Calu3 (cell line): Measurements from ENCODE around the gene CWH43. TPM values are rescaled to one million over a fixed set of nuclear protein-coding genes. Genes with fewer than 3 reads are reported as not detected.
A peak's percentile ranks its signal among the peaks of the same experiment; 100 is the strongest.

Experiments used
- Bru-seq: library from RNA; stranded (reverse); fragments of 400-500 nt; gene quantifications from one replicate; lab custom pipeline; 2021; lab: Mats Ljungman, UMichigan
- BruChase-seq, 2 experiments: library from RNA; stranded (reverse); fragments of 400-500 nt; gene quantifications; one replicate each; lab custom pipeline; 2021; lab: Mats Ljungman, UMichigan
- BruUV-seq: library from RNA; stranded (reverse); fragments of 400-500 nt; replicated peaks from 2 replicates; lab custom pipeline; 2021; lab: Mats Ljungman, UMichigan
- CTCF ChIA-PET: fragments of 300-600 bp; sonication (Branson Sonifier 250); formaldehyde crosslinking; loops from one replicate; lab custom pipeline; 2022; ENCODE audit warnings: antibody characterized with exemption; lab: Charles Lee
- DNase-seq: peaks from one replicate; pipeline ENCODE4 v3.0.0; 2022
- H3K27ac Mint-ChIP-seq: one replicate; pipeline ENCODE4 v1.8.0; 2022; ENCODE audit warnings: mixed read lengths; ENCODE audit not compliant: unreplicated experiment
- H3K27me3 Mint-ChIP-seq: one replicate; pipeline ENCODE4 v1.8.0; 2022; ENCODE audit warnings: mixed read lengths; ENCODE audit not compliant: unreplicated experiment
- H3K36me3 Mint-ChIP-seq: one replicate; pipeline ENCODE4 v1.8.0; 2022; ENCODE audit warnings: mild to moderate bottlenecking, moderate library complexity, mixed read lengths; ENCODE audit not compliant: insufficient read depth, unreplicated experiment
- H3K4me1 Mint-ChIP-seq: one replicate; pipeline ENCODE4 v1.8.0; 2022; ENCODE audit warnings: mild to moderate bottlenecking, low read depth, mixed read lengths; ENCODE audit not compliant: unreplicated experiment
- H3K4me3 Mint-ChIP-seq: one replicate; pipeline ENCODE4 v1.8.0; 2022; ENCODE audit warnings: mild to moderate bottlenecking, low read depth, moderate library complexity, mixed read lengths; ENCODE audit not compliant: unreplicated experiment
- H3K9me3 Mint-ChIP-seq: one replicate; pipeline ENCODE4 v1.8.0; 2022; ENCODE audit warnings: low read depth, mixed read lengths; ENCODE audit not compliant: unreplicated experiment
- intact Hi-C: fragments of 100-400 bp; cut with micrococcal nuclease; formaldehyde crosslinking; loops from one replicate; pipeline ENCODE4 v1.10.0; 2022; ENCODE audit not compliant: unreplicated experiment
- long read RNA-seq: library from polyadenylated mRNA; stranded (forward); transcript quantifications from one replicate; pipeline ENCODE4 v2.0.0, GENCODE V29; 2022
- total RNA-seq: library from RNA; stranded (reverse); gene quantifications from 2 replicates; pipeline ENCODE4 v1.2.3, GENCODE V29; 2022
- TF ChIP-seq, protein P1 (sequence below): fragments of 200-600 bp; IDR thresholded peaks from one replicate; pipeline ENCODE4 v1.8.0; 2022; ENCODE audit warnings: antibody characterized with exemption; ENCODE audit not compliant: unreplicated experiment

The CWH43 gene
- total RNA-seq (not detected in 2 replicates), Bru-seq, nascent RNA (not detected), BruChase-seq, experiment 1, labeled RNA remaining after a 6-hour chase (percentile 1 among the genes with signal in this experiment), BruChase-seq, experiment 2, labeled RNA remaining after a 2-hour chase (percentile 3 among the genes with signal in this experiment)
- long read RNA-seq = 0 reads

GRCh38 chr4:48985976-48986653 is at the start of gene CWH43:
CWH43 (plus strand) TSS chr4:48986275; CDS start chr4:48986430, 155 bp downstream.
- Mint-ChIP-seq H3K9me3 (no peaks in the 10 kb centered on the region), H3K4me1 (peaks cover 5% of the 10 kb centered on the region), H3K36me3 (no peaks in the 10 kb centered on the region), H3K27ac (no peak within 1 kb of the TSS), H3K4me3 (no peak within 1 kb of the TSS), H3K27me3 (peaks cover 10% of the 10 kb centered on the region)
- BruUV-seq = no TSS peak
- no peak for DNase-seq
- TF ChIP-seq, protein P1, sequence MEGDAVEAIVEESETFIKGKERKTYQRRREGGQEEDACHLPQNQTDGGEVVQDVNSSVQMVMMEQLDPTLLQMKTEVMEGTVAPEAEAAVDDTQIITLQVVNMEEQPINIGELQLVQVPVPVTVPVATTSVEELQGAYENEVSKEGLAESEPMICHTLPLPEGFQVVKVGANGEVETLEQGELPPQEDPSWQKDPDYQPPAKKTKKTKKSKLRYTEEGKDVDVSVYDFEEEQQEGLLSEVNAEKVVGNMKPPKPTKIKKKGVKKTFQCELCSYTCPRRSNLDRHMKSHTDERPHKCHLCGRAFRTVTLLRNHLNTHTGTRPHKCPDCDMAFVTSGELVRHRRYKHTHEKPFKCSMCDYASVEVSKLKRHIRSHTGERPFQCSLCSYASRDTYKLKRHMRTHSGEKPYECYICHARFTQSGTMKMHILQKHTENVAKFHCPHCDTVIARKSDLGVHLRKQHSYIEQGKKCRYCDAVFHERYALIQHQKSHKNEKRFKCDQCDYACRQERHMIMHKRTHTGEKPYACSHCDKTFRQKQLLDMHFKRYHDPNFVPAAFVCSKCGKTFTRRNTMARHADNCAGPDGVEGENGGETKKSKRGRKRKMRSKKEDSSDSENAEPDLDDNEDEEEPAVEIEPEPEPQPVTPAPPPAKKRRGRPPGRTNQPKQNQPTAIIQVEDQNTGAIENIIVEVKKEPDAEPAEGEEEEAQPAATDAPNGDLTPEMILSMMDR = no peak
- intact Hi-C loops = no loop called here
- CTCF ChIA-PET = no interaction called here

DNA sequence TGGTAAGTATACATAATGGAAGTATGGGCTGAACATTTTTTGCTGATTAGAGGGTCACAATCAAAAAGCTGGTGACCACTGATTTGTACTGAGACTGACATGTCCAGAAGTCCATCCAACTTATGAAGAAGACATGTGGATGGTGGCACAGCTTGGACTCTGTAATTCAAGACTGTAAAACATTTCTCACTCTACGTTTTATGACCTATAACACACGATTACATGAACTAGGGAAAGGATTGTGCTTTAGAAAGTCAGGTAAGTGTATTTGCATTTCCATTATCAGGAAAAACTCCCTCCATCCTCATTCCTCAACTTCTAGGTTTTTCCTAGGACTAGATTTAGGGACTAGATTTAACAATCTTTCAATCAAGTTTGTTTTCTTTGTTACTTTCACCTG is 49.0 kb upstream of the CWH43 start:
- CTCF ChIA-PET = no interaction called here
- no TSS peak for BruUV-seq
- Mint-ChIP-seq H3K4me3 (no peak overlapping the region), H3K4me1 (peaks cover 8% of the 10 kb centered on the region), H3K9me3 (no peaks in the 10 kb centered on the region), H3K36me3 (peaks cover 6% of the 10 kb centered on the region), H3K27me3 (no peaks in the 10 kb centered on the region), H3K27ac (no peak overlapping the region)
- DNase-seq = no peak
- TF ChIP-seq, protein P1 = no peak
- intact Hi-C loops = no loop called here

GRCh38 chr4:48938831-48939230 is 47.2 kb upstream of the CWH43 start:
- Mint-ChIP-seq H3K27ac (no peak overlapping the region), H3K9me3 (no peaks in the 10 kb centered on the region), H3K36me3 (peaks cover 6% of the 10 kb centered on the region), H3K4me3 (no peak overlapping the region), H3K27me3 (no peaks in the 10 kb centered on the region), H3K4me1 (peaks cover 17% of the 10 kb centered on the region)
- intact Hi-C loops = no loop called here
- CTCF ChIA-PET = no interaction called here
- TF ChIP-seq, protein P1 = no peak
- no peak for DNase-seq
- BruUV-seq = no TSS peak

DNA sequence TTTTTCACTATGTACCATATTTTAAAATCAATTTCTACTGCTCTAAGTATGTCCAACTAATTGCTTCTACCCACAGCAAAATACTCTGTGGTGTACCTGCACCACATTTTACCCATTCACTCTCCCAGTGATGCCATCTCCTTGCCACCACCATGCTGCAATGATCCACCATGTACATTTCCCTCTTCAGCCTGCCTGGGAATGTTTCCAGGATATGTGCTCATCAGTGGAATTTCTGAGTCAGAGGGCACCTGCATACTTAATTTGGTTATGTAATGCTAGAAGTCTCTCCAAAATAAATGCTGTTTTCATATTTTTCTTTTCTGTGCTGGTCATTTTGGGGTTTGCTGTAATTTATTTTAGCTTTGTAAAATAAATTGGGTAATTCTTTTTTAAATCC is 46.3 kb upstream of the CWH43 start:
- TF ChIP-seq, protein P1 = no peak
- intact Hi-C loops = loop anchor here (5.0 kb wide), 1 partner anchor 32 kb away; the partner anchor contains the start of gene OCIAD2
- peak; percentile 24 for DNase-seq
- BruUV-seq = no TSS peak
- H3K27ac Mint-ChIP-seq = peak overlapping the region; percentile 80
- H3K36me3 Mint-ChIP-seq = peaks cover 11% of the 10 kb centered on the region
- no peaks in the 10 kb centered on the region for H3K9me3 Mint-ChIP-seq
- H3K4me3 Mint-ChIP-seq = no peak overlapping the region
- CTCF ChIA-PET = no interaction called here
- no peaks in the 10 kb centered on the region for H3K27me3 Mint-ChIP-seq
- peaks cover 26% of the 10 kb centered on the region for H3K4me1 Mint-ChIP-seq
